Measurements from ENCODE around the gene FADS3.

The FADS3 gene

GRCh38 chr11:61853698-61854169 lies 37.6 kb downstream of the FADS3 start:
- Histone ChIP-seq H3K36me3 (ENCODE audit: control insufficient read depth in 4 of 4, insufficient read depth in 4 of 4, low read length in 3 of 4) (peaks cover 7 to 90% (median 73%) of the 10 kb centered on the region in 4 experiments), H3K27me3 (replicated peaks in 2 of 5; ENCODE audit: control insufficient read depth in 4 of 5, insufficient read depth in 5 of 5, low read length in 4 of 5) (no peaks in the 10 kb centered on the region), H3K27ac (ENCODE audit: insufficient read depth in 1 of 2, low read depth in 1 of 2, low read length in 2 of 2, poor library complexity in 1 of 2, severe bottlenecking in 2 of 2) (no peak overlapping the region), H3K4me1 (ENCODE audit: control extremely low read depth in 1 of 4, control insufficient read depth in 4 of 4, insufficient read depth in 4 of 4, low read length in 3 of 4) (no peaks in the 10 kb centered on the region), H3K4me3 (ENCODE audit: control insufficient read depth in 1 of 7, extremely low read depth in 1 of 7, insufficient read depth in 4 of 7, low read depth in 2 of 7, low read length in 6 of 7) (no peak overlapping the region), H3K9me3 (ENCODE audit: control extremely low read depth in 1 of 5, control insufficient read depth in 4 of 5, insufficient read depth in 2 of 5, low read depth in 1 of 5, low read length in 4 of 5) (no peaks in the 10 kb centered on the region)
- no peak for DNase-seq
- WGBS (ENCODE audit: insufficient coverage) = 99% methylated on average over 12 of the region's 13 CpGs
- ChIA-PET CTCF (interaction anchor here (0.8 to 1.2 kb wide), 4 partner anchors 17 to 54 kb away, joined by 3 to 4 read pairs (median 4); no protein-coding TSS in a partner anchor), POLR2A (no interaction called here)

- DNase-seq = no peak
- ChIA-PET POLR2A (interaction anchor here (0.6 kb wide), 1 partner anchor 1956 kb away, joined by 3 read pairs; no protein-coding TSS in a partner anchor), CTCF (no interaction called here)
- Histone ChIP-seq H3K27ac (ENCODE audit: insufficient read depth in 1 of 2, low read depth in 1 of 2, low read length in 2 of 2, poor library complexity in 1 of 2, severe bottlenecking in 2 of 2) (no peak overlapping the region), H3K27me3 (replicated peaks in 2 of 5; ENCODE audit: control insufficient read depth in 4 of 5, insufficient read depth in 5 of 5, low read length in 4 of 5) (no peaks in the 10 kb centered on the region), H3K36me3 (ENCODE audit: control insufficient read depth in 4 of 4, insufficient read depth in 4 of 4, low read length in 3 of 4) (peaks cover 13 to 93% (median 76%) of the 10 kb centered on the region in 4 experiments), H3K4me1 (ENCODE audit: control extremely low read depth in 1 of 4, control insufficient read depth in 4 of 4, insufficient read depth in 4 of 4, low read length in 3 of 4) (no peaks in the 10 kb centered on the region), H3K4me3 (ENCODE audit: control insufficient read depth in 1 of 7, extremely low read depth in 1 of 7, insufficient read depth in 4 of 7, low read depth in 2 of 7, low read length in 6 of 7) (no peak overlapping the region), H3K9me3 (ENCODE audit: control extremely low read depth in 1 of 5, control insufficient read depth in 4 of 5, insufficient read depth in 2 of 5, low read depth in 1 of 5, low read length in 4 of 5) (no peaks in the 10 kb centered on the region)
- 100% methylated on average over 5 of the region's 6 CpGs for WGBS (ENCODE audit: insufficient coverage)
These were observed 39.4 kb downstream of the FADS3 start for GRCh38 chr11:61851900-61852295.

GRCh38 chr11:61851113-61851899 lies 40.0 kb downstream of the FADS3 start:
- CTCF ChIA-PET = interaction anchor here (0.6 kb wide), 1 partner anchor 29 kb away, joined by 3 read pairs; no protein-coding TSS in a partner anchor

GRCh38 chr11:61850687-61851086 lies 40.7 kb downstream of the FADS3 start:
- Histone ChIP-seq H3K4me1 (ENCODE audit: control extremely low read depth in 1 of 4, control insufficient read depth in 4 of 4, insufficient read depth in 4 of 4, low read length in 3 of 4) (no peaks in the 10 kb centered on the region), H3K27ac (ENCODE audit: insufficient read depth in 1 of 2, low read depth in 1 of 2, low read length in 2 of 2, poor library complexity in 1 of 2, severe bottlenecking in 2 of 2) (no peak overlapping the region), H3K9me3 (ENCODE audit: control extremely low read depth in 1 of 5, control insufficient read depth in 4 of 5, insufficient read depth in 2 of 5, low read depth in 1 of 5, low read length in 4 of 5) (no peaks in the 10 kb centered on the region), H3K4me3 (ENCODE audit: control insufficient read depth in 1 of 7, extremely low read depth in 1 of 7, insufficient read depth in 4 of 7, low read depth in 2 of 7, low read length in 6 of 7) (no peak overlapping the region), H3K36me3 (ENCODE audit: control insufficient read depth in 4 of 4, insufficient read depth in 4 of 4, low read length in 3 of 4) (peaks cover 15 to 92% (median 76%) of the 10 kb centered on the region in 4 experiments), H3K27me3 (replicated peaks in 2 of 5; ENCODE audit: control insufficient read depth in 4 of 5, insufficient read depth in 5 of 5, low read length in 4 of 5) (no peaks in the 10 kb centered on the region)
- ChIA-PET POLR2A (no interaction called here), CTCF (interaction anchor here (0.6 kb wide), 1 partner anchor 28 kb away, joined by 3 read pairs; no protein-coding TSS in a partner anchor)
- WGBS (ENCODE audit: insufficient coverage) = 97% methylated on average over 7 of the region's 7 CpGs
- DNase-seq = no peak

More at GRCh38 chr11:61851113-61851899, 40.0 kb downstream of the FADS3 start:
- H3K4me3 ChIP-seq (ENCODE audit: control insufficient read depth in 1 of 7, extremely low read depth in 1 of 7, insufficient read depth in 4 of 7, low read depth in 2 of 7, low read length in 6 of 7) = no peak overlapping the region
- DNase-seq = no peak
- WGBS (ENCODE audit: insufficient coverage) = 96% methylated on average over 17 of the region's 24 CpGs
- H3K4me1 ChIP-seq (ENCODE audit: control extremely low read depth in 1 of 4, control insufficient read depth in 4 of 4, insufficient read depth in 4 of 4, low read length in 3 of 4) = no peaks in the 10 kb centered on the region
- POLR2A ChIA-PET = interaction anchor here (0.6 kb wide), 1 partner anchor 16 kb away, joined by 5 read pairs; no protein-coding TSS in a partner anchor
- peaks cover 15 to 92% (median 76%) of the 10 kb centered on the region in 4 experiments for H3K36me3 ChIP-seq (ENCODE audit: control insufficient read depth in 4 of 4, insufficient read depth in 4 of 4, low read length in 3 of 4)
- no peaks in the 10 kb centered on the region for H3K9me3 ChIP-seq (ENCODE audit: control extremely low read depth in 1 of 5, control insufficient read depth in 4 of 5, insufficient read depth in 2 of 5, low read depth in 1 of 5, low read length in 4 of 5)
- H3K27me3 ChIP-seq (replicated peaks in 2 of 5; ENCODE audit: control insufficient read depth in 4 of 5, insufficient read depth in 5 of 5, low read length in 4 of 5) = no peaks in the 10 kb centered on the region
- no peak overlapping the region for H3K27ac ChIP-seq (ENCODE audit: insufficient read depth in 1 of 2, low read depth in 1 of 2, low read length in 2 of 2, poor library complexity in 1 of 2, severe bottlenecking in 2 of 2)

- Histone ChIP-seq H3K36me3 (ENCODE audit: control insufficient read depth in 4 of 4, insufficient read depth in 4 of 4, low read length in 3 of 4) (peaks cover 13 to 86% (median 66%) of the 10 kb centered on the region in 4 experiments), H3K4me1 (ENCODE audit: control extremely low read depth in 1 of 4, control insufficient read depth in 4 of 4, insufficient read depth in 4 of 4, low read length in 3 of 4) (no peaks in the 10 kb centered on the region), H3K4me3 (ENCODE audit: control insufficient read depth in 1 of 7, extremely low read depth in 1 of 7, insufficient read depth in 4 of 7, low read depth in 2 of 7, low read length in 6 of 7) (no peak overlapping the region), H3K27ac (ENCODE audit: insufficient read depth in 1 of 2, low read depth in 1 of 2, low read length in 2 of 2, poor library complexity in 1 of 2, severe bottlenecking in 2 of 2) (no peak overlapping the region), H3K9me3 (ENCODE audit: control extremely low read depth in 1 of 5, control insufficient read depth in 4 of 5, insufficient read depth in 2 of 5, low read depth in 1 of 5, low read length in 4 of 5) (no peaks in the 10 kb centered on the region), H3K27me3 (replicated peaks in 2 of 5; ENCODE audit: control insufficient read depth in 4 of 5, insufficient read depth in 5 of 5, low read length in 4 of 5) (no peaks in the 10 kb centered on the region)
- POLR2A ChIA-PET = no interaction called here
- DNase-seq = no peak
- WGBS (ENCODE audit: insufficient coverage) = 100% methylated on average over 6 of the region's 9 CpGs
- CTCF ChIA-PET = interaction anchor here (1.0 to 1.8 kb wide), 5 partner anchors 12 to 233 kb away, joined by 3 to 8 read pairs (median 3); no protein-coding TSS in a partner anchor
These were observed 42.7 kb downstream of the FADS3 start for GRCh38 chr11:61848631-61849030.

GRCh38 chr11:61847914-61848581 lies 43.3 kb downstream of the FADS3 start:
- Histone ChIP-seq H3K4me3 (ENCODE audit: control insufficient read depth in 1 of 7, extremely low read depth in 1 of 7, insufficient read depth in 4 of 7, low read depth in 2 of 7, low read length in 6 of 7) (no peak overlapping the region), H3K9me3 (ENCODE audit: control extremely low read depth in 1 of 5, control insufficient read depth in 4 of 5, insufficient read depth in 2 of 5, low read depth in 1 of 5, low read length in 4 of 5) (no peaks in the 10 kb centered on the region), H3K27ac (ENCODE audit: insufficient read depth in 1 of 2, low read depth in 1 of 2, low read length in 2 of 2, poor library complexity in 1 of 2, severe bottlenecking in 2 of 2) (no peak overlapping the region), H3K4me1 (ENCODE audit: control extremely low read depth in 1 of 4, control insufficient read depth in 4 of 4, insufficient read depth in 4 of 4, low read length in 3 of 4) (no peaks in the 10 kb centered on the region), H3K36me3 (ENCODE audit: control insufficient read depth in 4 of 4, insufficient read depth in 4 of 4, low read length in 3 of 4) (peaks cover 16 to 86% (median 68%) of the 10 kb centered on the region in 4 experiments), H3K27me3 (replicated peaks in 2 of 5; ENCODE audit: control insufficient read depth in 4 of 5, insufficient read depth in 5 of 5, low read length in 4 of 5) (no peaks in the 10 kb centered on the region)
- DNase-seq = no peak
- POLR2A ChIA-PET = no interaction called here
- 94% methylated on average over 16 of the region's 18 CpGs for WGBS (ENCODE audit: insufficient coverage)
- CTCF ChIA-PET = interaction anchor here (1.0 to 1.8 kb wide), 5 partner anchors 11 to 234 kb away, joined by 3 to 8 read pairs (median 3); no protein-coding TSS in a partner anchor
